SW480 (cell line): ENCODE measurements around the gene RAB3GAP1.
"Not testable (repeated sequence)": the region's sequence is repeated elsewhere in the genome, so short reads cannot be mapped to it uniquely, and the experiment has no call there.

Experiments
- DNase-seq: peaks from one replicate; pipeline ENCODE4 v3.0.0-alpha.2; 2016; ENCODE audit warnings: low spot score

Gene RAB3GAP1

GRCh38 chr2:135105513-135106316, 53.6 kb downstream of the RAB3GAP1 start:
- DNase-seq: not testable (repeated sequence)

- no peak for DNase-seq
These were observed 61.2 kb downstream of the RAB3GAP1 start for GRCh38 chr2:135113322-135113721.

- no peak for DNase-seq
These were observed 67.5 kb downstream of the RAB3GAP1 start for GRCh38 chr2:135119582-135119981.

- DNase-seq: no peak
These were observed 69.0 kb downstream of the RAB3GAP1 start for GRCh38 chr2:135121016-135121657.

- not testable (repeated sequence) for DNase-seq
These were observed 69.6 kb downstream of the RAB3GAP1 start for GRCh38 chr2:135121658-135122039.

- DNase-seq: peak; percentile 93
These were observed 73.1 kb downstream of the RAB3GAP1 start for GRCh38 chr2:135124924-135125886.

GRCh38 chr2:135125940-135126339, 73.8 kb downstream of the RAB3GAP1 start:
- DNase-seq: no peak

- no peak for DNase-seq
These were observed 78.7 kb downstream of the RAB3GAP1 start for GRCh38 chr2:135130751-135131150.

- peak; percentile 21 for DNase-seq
These were observed 80.2 kb downstream of the RAB3GAP1 start for GRCh38 chr2:135132314-135132713.

- DNase-seq: no peak
These were observed 88.5 kb downstream of the RAB3GAP1 start for GRCh38 chr2:135140606-135141005.

GRCh38 chr2:135142323-135142722, 90.2 kb downstream of the RAB3GAP1 start:
- DNase-seq: no peak

GRCh38 chr2:135144343-135144742, 92.3 kb downstream of the RAB3GAP1 start:
- no peak for DNase-seq

- DNase-seq: no peak
These were observed 97.2 kb downstream of the RAB3GAP1 start for GRCh38 chr2:135149251-135149650.

- no peak for DNase-seq
These were observed 98.6 kb downstream of the RAB3GAP1 start for GRCh38 chr2:135150725-135151124.

GRCh38 chr2:135151615-135152014, 99.5 kb downstream of the RAB3GAP1 start:
- DNase-seq: no peak

- no peak for DNase-seq
These were observed 100.3 kb downstream of the RAB3GAP1 start for GRCh38 chr2:135152361-135152760.

GRCh38 chr2:135154962-135155361, 102.9 kb downstream of the RAB3GAP1 start:
- DNase-seq: no peak

- no peak for DNase-seq
These were observed 105.8 kb downstream of the RAB3GAP1 start for GRCh38 chr2:135157856-135158255.

GRCh38 chr2:135159191-135159590, 107.1 kb downstream of the RAB3GAP1 start:
- DNase-seq: no peak

- DNase-seq: no peak
These were observed 110.3 kb downstream of the RAB3GAP1 start for GRCh38 chr2:135162377-135162776.

- DNase-seq: no peak
These were observed 110.7 kb downstream of the RAB3GAP1 start for GRCh38 chr2:135162786-135163185.

GRCh38 chr2:135163306-135163705, 111.2 kb downstream of the RAB3GAP1 start:
- no peak for DNase-seq
